Liver (tissue), 9 donors: ENCODE data around the gene RCBTB1. TPM values are rescaled to one million over a fixed set of nuclear protein-coding genes. Genes with fewer than 3 reads are reported as not detected.

Experiments
- DNase-seq: peaks from one replicate; pipeline ENCODE4 v3.0.0-alpha.2; 2017; ENCODE audit warnings: low spot score
- H3K27ac ChIP-seq, 2 donors: one replicate each; pipeline ENCODE4 v1.7.0; 2013; ENCODE audit warnings: inconsistent platforms in 2 of 2, low read length in 2 of 2, control low read depth in 1 of 2, low read depth in 1 of 2, mild to moderate bottlenecking in 1 of 2
- H3K27me3 ChIP-seq, 4 donors: one replicate each; pipeline versions ENCODE4 v1.6.1 to v1.7.0; 2013; ENCODE audit warnings: low read length in 3 of 4, inconsistent platforms in 1 of 4, mild to moderate bottlenecking in 1 of 4, moderate library complexity in 1 of 4; ENCODE audit not compliant: control insufficient read depth in 4 of 4, insufficient read depth in 4 of 4
- H3K36me3 ChIP-seq, 4 donors: one replicate each; pipeline versions ENCODE4 v1.6.1 to v1.7.0; 2013; ENCODE audit warnings: low read length in 3 of 4, mild to moderate bottlenecking in 3 of 4, low read depth in 1 of 4, moderate library complexity in 1 of 4; ENCODE audit not compliant: control insufficient read depth in 4 of 4, insufficient read depth in 3 of 4
- H3K4me1 ChIP-seq, 4 donors: one replicate each; pipeline versions ENCODE4 v1.6.1 to v1.7.0; 2013; ENCODE audit warnings: low read length in 3 of 4, mild to moderate bottlenecking in 3 of 4, moderate library complexity in 1 of 4; ENCODE audit not compliant: control insufficient read depth in 4 of 4, insufficient read depth in 4 of 4
- H3K4me3 ChIP-seq, 3 donors: one replicate each; pipeline versions ENCODE4 v1.6.1 to v1.7.0; 2013; ENCODE audit warnings: low read length in 3 of 3, control low read depth in 1 of 3, low read depth in 1 of 3, mild to moderate bottlenecking in 1 of 3
- H3K9ac ChIP-seq, 2 donors: one replicate each; pipeline ENCODE4 v1.7.0; 2013; ENCODE audit warnings: low read length in 2 of 2, mild to moderate bottlenecking in 2 of 2, moderate library complexity in 2 of 2, control low read depth in 1 of 2, low read depth in 1 of 2
- H3K9me3 ChIP-seq, 4 donors: one replicate each; pipeline versions ENCODE4 v1.6.1 to v1.7.0; 2013; ENCODE audit warnings: low read length in 3 of 4; ENCODE audit not compliant: control insufficient read depth in 4 of 4
- EGR1 ChIP-seq, 2 donors: IDR thresholded peaks; 2 replicates each; pipeline ENCODE4 v1.6.1; 2016 to 2018; ENCODE audit warnings: antibody characterized with exemption in 2 of 2, low read depth in 2 of 2
- FOXA1 ChIP-seq: IDR thresholded peaks from 2 replicates; pipeline ENCODE4 v1.6.1; 2016; ENCODE audit warnings: antibody characterized with exemption
- FOXA2 ChIP-seq: IDR thresholded peaks from 2 replicates; pipeline ENCODE4 v1.6.1; 2016; ENCODE audit warnings: antibody characterized with exemption
- GABPA ChIP-seq, 2 donors: IDR thresholded peaks in 1 of 2; conservative IDR thresholded peaks in 1 of 2; 2 replicates each; pipeline ENCODE4 v1.6.1; 2016; ENCODE audit warnings: antibody characterized with exemption in 2 of 2, mild to moderate bottlenecking in 1 of 2, moderate library complexity in 1 of 2
- HNF4G ChIP-seq: IDR thresholded peaks from 2 replicates; pipeline ENCODE4 v1.6.1; 2016; ENCODE audit warnings: antibody characterized with exemption
- JUND ChIP-seq, 2 donors: IDR thresholded peaks; 2 replicates each; pipeline ENCODE4 v1.6.1; 2016; ENCODE audit warnings: antibody characterized with exemption in 2 of 2
- NR2F2 ChIP-seq: IDR thresholded peaks from 2 replicates; pipeline ENCODE4 v1.6.1; 2016; ENCODE audit warnings: antibody characterized with exemption
- RXRA ChIP-seq, 2 donors: IDR thresholded peaks; 2 replicates each; pipeline ENCODE4 v1.6.1; 2017 to 2018; ENCODE audit warnings: antibody characterized with exemption in 2 of 2, mild to moderate bottlenecking in 1 of 2
- SP1 ChIP-seq: IDR thresholded peaks from 2 replicates; pipeline ENCODE4 v1.6.1; 2018; ENCODE audit warnings: antibody characterized with exemption, mild to moderate bottlenecking
- TAF1 ChIP-seq: conservative IDR thresholded peaks from 2 replicates; pipeline ENCODE4 v1.6.1; 2016; ENCODE audit warnings: antibody characterized with exemption, mild to moderate bottlenecking
- YY1 ChIP-seq: IDR thresholded peaks from 2 replicates; pipeline ENCODE4 v1.6.1; 2016; ENCODE audit warnings: antibody characterized with exemption, mild to moderate bottlenecking
- WGBS: extraction: QIAGEN DNeasy Blood & Tissue Kit; methylation state at CpG from one replicate; pipeline ENCODE4 v1.1.7; 2013; 5-methylcytosine and 5-hydroxymethylcytosine counted together
- polyA plus RNA-seq, 2 donors: library from polyadenylated mRNA; stranded (reverse) in 1 of 2; unstranded in 1 of 2; fragments of 200-250 nt in 1 of 2; fragments of >200 nt in 1 of 2; fragmentation: Nextera tagmentation in 1 of 2; extraction: Ambion mirVana in 1 of 2; gene quantifications; one replicate each; pipeline versions ENCODE4 v1.2.1 to v1.2.3, GENCODE V29; 2013 to 2015
- total RNA-seq, 2 donors: library from RNA; depleted of rRNA; stranded (reverse); fragments of >200 nt; gene quantifications; one replicate each; pipeline ENCODE4 v1.2.3, GENCODE V29; 2014
- TF ChIP-seq, protein P1 (sequence below): IDR thresholded peaks from 2 replicates; pipeline ENCODE4 v1.6.1; 2016; ENCODE audit warnings: antibody characterized with exemption
- TF ChIP-seq, protein P2 (sequence below): IDR thresholded peaks from 2 replicates; pipeline ENCODE4 v1.6.1; 2016; ENCODE audit warnings: antibody characterized with exemption
- TF ChIP-seq, protein P3 (sequence below): IDR thresholded peaks from 2 replicates; pipeline ENCODE4 v1.6.1; 2016; ENCODE audit warnings: antibody characterized with exemption, mild to moderate bottlenecking
- TF ChIP-seq, protein P4 (sequence below): IDR thresholded peaks from 2 replicates; pipeline ENCODE4 v1.6.1; 2016; ENCODE audit warnings: antibody characterized with exemption
- TF ChIP-seq, protein P5 (sequence below): fragments of 150-350 bp; IDR thresholded peaks from 2 replicates; pipeline ENCODE4 v1.5.1; 2017; ENCODE audit warnings: improper control_type of control experiment, low read depth, low read length; ENCODE audit not compliant: missing input control
- donor health status: healthy.
- donor health status: healthy.
- donor health status: healthy.
- donor health status: healthy.
- donor health status: healthy.

RCBTB1 gene
- total and polyA plus RNA-seq, 4 donors, result 3.9 to 9.0 (median 6.5) TPM

DNA sequence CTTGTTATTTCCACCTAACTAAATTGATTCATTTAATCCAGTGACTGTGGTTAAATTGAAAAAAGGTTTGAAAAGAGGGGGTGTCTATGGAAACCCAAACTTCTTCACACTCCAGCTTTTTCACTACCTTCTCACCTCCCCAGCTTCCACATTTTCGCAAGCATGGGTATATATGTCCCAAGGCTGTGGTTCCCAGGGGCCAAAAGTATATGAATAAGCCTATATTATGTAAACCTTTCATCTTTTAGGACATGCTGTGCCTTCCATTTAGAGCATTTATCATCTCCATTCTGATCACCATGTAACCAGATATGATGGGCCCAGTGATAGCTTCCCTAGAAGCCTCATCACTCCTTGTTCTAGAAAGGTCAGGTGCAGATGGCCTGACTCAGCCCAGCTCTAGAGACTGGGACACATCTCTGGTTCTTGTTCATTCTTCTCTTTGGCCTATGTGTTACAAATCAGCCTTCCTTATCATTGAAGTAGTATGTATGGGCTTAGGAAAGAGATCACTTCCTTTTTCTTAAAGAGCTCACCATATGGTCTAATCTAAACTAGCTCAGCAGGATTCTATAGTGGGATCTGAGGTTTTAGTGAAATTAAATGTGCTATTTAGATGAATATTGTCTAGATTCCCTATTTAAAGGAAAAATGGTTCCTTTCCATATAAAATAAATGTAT is 23.4 kb upstream of the RCBTB1 start:
- no peaks in the 10 kb centered on the region for H3K9me3 ChIP-seq

More for the DNA sequence above, 23.4 kb upstream of the RCBTB1 start:
- WGBS, result 92% methylated on average over 1 of the region's 1 CpG
- H3K9ac ChIP-seq, result no peak overlapping the region
- TF ChIP-seq EGR1 (IDR thresholded peaks at IDR 0.05; ENCODE audit: low read depth in 2 of 2) (no peak), JUND (IDR thresholded peaks at IDR 0.05) (no peak), SP1 (no peak), HNF4G (no peak), TAF1 (no peak), RXRA (IDR thresholded peaks at IDR 0.05) (no peak), GABPA (IDR thresholded peaks at IDR 0.05 in 1 of 2, conservative IDR thresholded peaks at IDR 0.05 in 1 of 2) (no peak), YY1 (no peak), FOXA2 (no peak), NR2F2 (no peak), FOXA1 (no peak)
- TF ChIP-seq, protein P1, sequence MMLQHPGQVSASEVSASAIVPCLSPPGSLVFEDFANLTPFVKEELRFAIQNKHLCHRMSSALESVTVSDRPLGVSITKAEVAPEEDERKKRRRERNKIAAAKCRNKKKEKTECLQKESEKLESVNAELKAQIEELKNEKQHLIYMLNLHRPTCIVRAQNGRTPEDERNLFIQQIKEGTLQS, result no peak
- TF ChIP-seq, protein P2, sequence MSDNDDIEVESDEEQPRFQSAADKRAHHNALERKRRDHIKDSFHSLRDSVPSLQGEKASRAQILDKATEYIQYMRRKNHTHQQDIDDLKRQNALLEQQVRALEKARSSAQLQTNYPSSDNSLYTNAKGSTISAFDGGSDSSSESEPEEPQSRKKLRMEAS, result no peak
- TF ChIP-seq, protein P3, sequence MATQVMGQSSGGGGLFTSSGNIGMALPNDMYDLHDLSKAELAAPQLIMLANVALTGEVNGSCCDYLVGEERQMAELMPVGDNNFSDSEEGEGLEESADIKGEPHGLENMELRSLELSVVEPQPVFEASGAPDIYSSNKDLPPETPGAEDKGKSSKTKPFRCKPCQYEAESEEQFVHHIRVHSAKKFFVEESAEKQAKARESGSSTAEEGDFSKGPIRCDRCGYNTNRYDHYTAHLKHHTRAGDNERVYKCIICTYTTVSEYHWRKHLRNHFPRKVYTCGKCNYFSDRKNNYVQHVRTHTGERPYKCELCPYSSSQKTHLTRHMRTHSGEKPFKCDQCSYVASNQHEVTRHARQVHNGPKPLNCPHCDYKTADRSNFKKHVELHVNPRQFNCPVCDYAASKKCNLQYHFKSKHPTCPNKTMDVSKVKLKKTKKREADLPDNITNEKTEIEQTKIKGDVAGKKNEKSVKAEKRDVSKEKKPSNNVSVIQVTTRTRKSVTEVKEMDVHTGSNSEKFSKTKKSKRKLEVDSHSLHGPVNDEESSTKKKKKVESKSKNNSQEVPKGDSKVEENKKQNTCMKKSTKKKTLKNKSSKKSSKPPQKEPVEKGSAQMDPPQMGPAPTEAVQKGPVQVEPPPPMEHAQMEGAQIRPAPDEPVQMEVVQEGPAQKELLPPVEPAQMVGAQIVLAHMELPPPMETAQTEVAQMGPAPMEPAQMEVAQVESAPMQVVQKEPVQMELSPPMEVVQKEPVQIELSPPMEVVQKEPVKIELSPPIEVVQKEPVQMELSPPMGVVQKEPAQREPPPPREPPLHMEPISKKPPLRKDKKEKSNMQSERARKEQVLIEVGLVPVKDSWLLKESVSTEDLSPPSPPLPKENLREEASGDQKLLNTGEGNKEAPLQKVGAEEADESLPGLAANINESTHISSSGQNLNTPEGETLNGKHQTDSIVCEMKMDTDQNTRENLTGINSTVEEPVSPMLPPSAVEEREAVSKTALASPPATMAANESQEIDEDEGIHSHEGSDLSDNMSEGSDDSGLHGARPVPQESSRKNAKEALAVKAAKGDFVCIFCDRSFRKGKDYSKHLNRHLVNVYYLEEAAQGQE, result no peak
- TF ChIP-seq, protein P4, sequence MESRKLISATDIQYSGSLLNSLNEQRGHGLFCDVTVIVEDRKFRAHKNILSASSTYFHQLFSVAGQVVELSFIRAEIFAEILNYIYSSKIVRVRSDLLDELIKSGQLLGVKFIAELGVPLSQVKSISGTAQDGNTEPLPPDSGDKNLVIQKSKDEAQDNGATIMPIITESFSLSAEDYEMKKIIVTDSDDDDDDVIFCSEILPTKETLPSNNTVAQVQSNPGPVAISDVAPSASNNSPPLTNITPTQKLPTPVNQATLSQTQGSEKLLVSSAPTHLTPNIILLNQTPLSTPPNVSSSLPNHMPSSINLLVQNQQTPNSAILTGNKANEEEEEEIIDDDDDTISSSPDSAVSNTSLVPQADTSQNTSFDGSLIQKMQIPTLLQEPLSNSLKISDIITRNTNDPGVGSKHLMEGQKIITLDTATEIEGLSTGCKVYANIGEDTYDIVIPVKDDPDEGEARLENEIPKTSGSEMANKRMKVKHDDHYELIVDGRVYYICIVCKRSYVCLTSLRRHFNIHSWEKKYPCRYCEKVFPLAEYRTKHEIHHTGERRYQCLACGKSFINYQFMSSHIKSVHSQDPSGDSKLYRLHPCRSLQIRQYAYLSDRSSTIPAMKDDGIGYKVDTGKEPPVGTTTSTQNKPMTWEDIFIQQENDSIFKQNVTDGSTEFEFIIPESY, result no peak
- TF ChIP-seq, protein P5, sequence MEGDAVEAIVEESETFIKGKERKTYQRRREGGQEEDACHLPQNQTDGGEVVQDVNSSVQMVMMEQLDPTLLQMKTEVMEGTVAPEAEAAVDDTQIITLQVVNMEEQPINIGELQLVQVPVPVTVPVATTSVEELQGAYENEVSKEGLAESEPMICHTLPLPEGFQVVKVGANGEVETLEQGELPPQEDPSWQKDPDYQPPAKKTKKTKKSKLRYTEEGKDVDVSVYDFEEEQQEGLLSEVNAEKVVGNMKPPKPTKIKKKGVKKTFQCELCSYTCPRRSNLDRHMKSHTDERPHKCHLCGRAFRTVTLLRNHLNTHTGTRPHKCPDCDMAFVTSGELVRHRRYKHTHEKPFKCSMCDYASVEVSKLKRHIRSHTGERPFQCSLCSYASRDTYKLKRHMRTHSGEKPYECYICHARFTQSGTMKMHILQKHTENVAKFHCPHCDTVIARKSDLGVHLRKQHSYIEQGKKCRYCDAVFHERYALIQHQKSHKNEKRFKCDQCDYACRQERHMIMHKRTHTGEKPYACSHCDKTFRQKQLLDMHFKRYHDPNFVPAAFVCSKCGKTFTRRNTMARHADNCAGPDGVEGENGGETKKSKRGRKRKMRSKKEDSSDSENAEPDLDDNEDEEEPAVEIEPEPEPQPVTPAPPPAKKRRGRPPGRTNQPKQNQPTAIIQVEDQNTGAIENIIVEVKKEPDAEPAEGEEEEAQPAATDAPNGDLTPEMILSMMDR, result no peak
- no peaks in the 10 kb centered on the region for H3K36me3 ChIP-seq
- H3K27ac ChIP-seq, result no peak overlapping the region
- H3K4me3 ChIP-seq, result no peak overlapping the region
- peaks cover 0 to 6% (median 2%) of the 10 kb centered on the region in 4 donors for H3K4me1 ChIP-seq
- no peaks in the 10 kb centered on the region for H3K27me3 ChIP-seq
- DNase-seq, result no peak
